Coronary artery (tissue), 2 donors: Measurements from ENCODE around the gene TNFSF4.

Experiments
- DNase-seq: peaks from one replicate; pipeline ENCODE4 v3.0.0-alpha.2; 2017; ENCODE audit warnings: low spot score
- H3K27ac ChIP-seq, 2 donors: fragments of 200-600 bp; sonication (generic); one replicate each; pipeline ENCODE4 v1.5.1; 2016 to 2019
- H3K4me3 ChIP-seq: fragments of 200-600 bp; sonication (generic); 2 replicates; pipeline ENCODE4 v1.5.1; 2016; ENCODE audit warnings: mild to moderate bottlenecking, moderate library complexity
- CTCF ChIP-seq: fragments of 200-600 bp; sonication (generic); IDR thresholded peaks from one replicate; pipeline ENCODE4 v1.5.1; 2019; ENCODE audit warnings: antibody characterized with exemption

Gene TNFSF4

GRCh38 chr1:173152598-173152997, 54.5 kb downstream of the TNFSF4 start:
- DNase-seq = no peak
- no peak for TF ChIP-seq CTCF
- Histone ChIP-seq H3K27ac (no peak overlapping the region), H3K4me3 (no peak overlapping the region)

GRCh38 chr1:173150795-173151194, 56.3 kb downstream of the TNFSF4 start:
- Histone ChIP-seq H3K4me3 (no peak overlapping the region), H3K27ac (no peak overlapping the region)
- DNase-seq = no peak
- no peak for TF ChIP-seq CTCF

GRCh38 chr1:173149887-173150286, 57.2 kb downstream of the TNFSF4 start:
- no peak overlapping the region for H3K4me3 ChIP-seq
- no peak for DNase-seq
- no peak for TF ChIP-seq CTCF
- H3K27ac ChIP-seq = no peak overlapping the region

- no peak for DNase-seq
- H3K4me3 ChIP-seq = no peak overlapping the region
- TF ChIP-seq CTCF = no peak
- H3K27ac ChIP-seq = no peak overlapping the region
Measured at GRCh38 chr1:173148971-173149370, 58.2 kb downstream of the TNFSF4 start.

GRCh38 chr1:173148545-173148944, 58.6 kb downstream of the TNFSF4 start:
- Histone ChIP-seq H3K4me3 (no peak overlapping the region), H3K27ac (no peak overlapping the region)
- no peak for DNase-seq
- TF ChIP-seq CTCF = no peak

GRCh38 chr1:173140733-173141132, 66.4 kb downstream of the TNFSF4 start:
- DNase-seq = no peak
- Histone ChIP-seq H3K4me3 (no peak overlapping the region), H3K27ac (no peak overlapping the region)
- no peak for TF ChIP-seq CTCF

- TF ChIP-seq CTCF = no peak
- no peak overlapping the region for H3K4me3 ChIP-seq
- no peak for DNase-seq
- no peak overlapping the region for H3K27ac ChIP-seq
Measured at GRCh38 chr1:173139706-173140105, 67.4 kb downstream of the TNFSF4 start.
